ENCODE measurements around the gene TBC1D7.

The TBC1D7 gene

GRCh38 chr6:13299918-13300317, 28.4 kb downstream of the TBC1D7 start:
- no peak for DNase-seq (ENCODE audit: extremely low read depth, insufficient read length)
- TF ChIP-seq CTCF (IDR thresholded peaks at IDR 0.05; ENCODE audit: insufficient read depth, low read length, poor library complexity, severe bottlenecking) = no peak
- H3K27me3 ChIP-seq (replicated peaks; ENCODE audit: control insufficient read depth, insufficient read depth, low read length) = no peaks in the 10 kb centered on the region
- H3K36me3 ChIP-seq (ENCODE audit: control insufficient read depth, insufficient read depth, low read length) = peaks cover 16% of the 10 kb centered on the region
- no peak overlapping the region for H3K4me3 ChIP-seq (replicated peaks; ENCODE audit: low read depth, low read length)

- Histone ChIP-seq H3K4me3 (replicated peaks; ENCODE audit: low read depth, low read length) (no peak overlapping the region), H3K27me3 (replicated peaks; ENCODE audit: control insufficient read depth, insufficient read depth, low read length) (no peaks in the 10 kb centered on the region), H3K36me3 (ENCODE audit: control insufficient read depth, insufficient read depth, low read length) (peaks cover 21% of the 10 kb centered on the region)
- TF ChIP-seq CTCF (IDR thresholded peaks at IDR 0.05; ENCODE audit: insufficient read depth, low read length, poor library complexity, severe bottlenecking) = no peak
- DNase-seq (ENCODE audit: extremely low read depth, insufficient read length) = no peak
Measured at GRCh38 chr6:13299403-13299821, 28.9 kb downstream of the TBC1D7 start.

GRCh38 chr6:13298446-13298845, 29.9 kb downstream of the TBC1D7 start:
- Histone ChIP-seq H3K36me3 (ENCODE audit: control insufficient read depth, insufficient read depth, low read length) (peaks cover 28% of the 10 kb centered on the region), H3K4me3 (replicated peaks; ENCODE audit: low read depth, low read length) (no peak overlapping the region), H3K27me3 (replicated peaks; ENCODE audit: control insufficient read depth, insufficient read depth, low read length) (no peaks in the 10 kb centered on the region)
- no peak for TF ChIP-seq CTCF (IDR thresholded peaks at IDR 0.05; ENCODE audit: insufficient read depth, low read length, poor library complexity, severe bottlenecking)
- DNase-seq (ENCODE audit: extremely low read depth, insufficient read length) = no peak

GRCh38 chr6:13297391-13297790, 30.9 kb downstream of the TBC1D7 start:
- H3K36me3 ChIP-seq (ENCODE audit: control insufficient read depth, insufficient read depth, low read length) = peaks cover 31% of the 10 kb centered on the region
- no peaks in the 10 kb centered on the region for H3K27me3 ChIP-seq (replicated peaks; ENCODE audit: control insufficient read depth, insufficient read depth, low read length)
- H3K4me3 ChIP-seq (replicated peaks; ENCODE audit: low read depth, low read length) = no peak overlapping the region
- TF ChIP-seq CTCF (IDR thresholded peaks at IDR 0.05; ENCODE audit: insufficient read depth, low read length, poor library complexity, severe bottlenecking) = no peak
- no peak for DNase-seq (ENCODE audit: extremely low read depth, insufficient read length)

GRCh38 chr6:13296536-13296997, 31.8 kb downstream of the TBC1D7 start:
- no peak for DNase-seq (ENCODE audit: extremely low read depth, insufficient read length)
- no peak for TF ChIP-seq CTCF (IDR thresholded peaks at IDR 0.05; ENCODE audit: insufficient read depth, low read length, poor library complexity, severe bottlenecking)
- Histone ChIP-seq H3K36me3 (ENCODE audit: control insufficient read depth, insufficient read depth, low read length) (peaks cover 30% of the 10 kb centered on the region), H3K4me3 (replicated peaks; ENCODE audit: low read depth, low read length) (no peak overlapping the region), H3K27me3 (replicated peaks; ENCODE audit: control insufficient read depth, insufficient read depth, low read length) (no peaks in the 10 kb centered on the region)

GRCh38 chr6:13295576-13295975, 32.8 kb downstream of the TBC1D7 start:
- Histone ChIP-seq H3K4me3 (replicated peaks; ENCODE audit: low read depth, low read length) (no peak overlapping the region), H3K27me3 (replicated peaks; ENCODE audit: control insufficient read depth, insufficient read depth, low read length) (no peaks in the 10 kb centered on the region), H3K36me3 (ENCODE audit: control insufficient read depth, insufficient read depth, low read length) (peaks cover 31% of the 10 kb centered on the region)
- DNase-seq (ENCODE audit: extremely low read depth, insufficient read length) = no peak
- no peak for TF ChIP-seq CTCF (IDR thresholded peaks at IDR 0.05; ENCODE audit: insufficient read depth, low read length, poor library complexity, severe bottlenecking)
